ENCODE data around the gene FNDC3B.
A peak's percentile ranks its signal among the peaks of the same experiment; 100 is the strongest.

Gene FNDC3B

DNA sequence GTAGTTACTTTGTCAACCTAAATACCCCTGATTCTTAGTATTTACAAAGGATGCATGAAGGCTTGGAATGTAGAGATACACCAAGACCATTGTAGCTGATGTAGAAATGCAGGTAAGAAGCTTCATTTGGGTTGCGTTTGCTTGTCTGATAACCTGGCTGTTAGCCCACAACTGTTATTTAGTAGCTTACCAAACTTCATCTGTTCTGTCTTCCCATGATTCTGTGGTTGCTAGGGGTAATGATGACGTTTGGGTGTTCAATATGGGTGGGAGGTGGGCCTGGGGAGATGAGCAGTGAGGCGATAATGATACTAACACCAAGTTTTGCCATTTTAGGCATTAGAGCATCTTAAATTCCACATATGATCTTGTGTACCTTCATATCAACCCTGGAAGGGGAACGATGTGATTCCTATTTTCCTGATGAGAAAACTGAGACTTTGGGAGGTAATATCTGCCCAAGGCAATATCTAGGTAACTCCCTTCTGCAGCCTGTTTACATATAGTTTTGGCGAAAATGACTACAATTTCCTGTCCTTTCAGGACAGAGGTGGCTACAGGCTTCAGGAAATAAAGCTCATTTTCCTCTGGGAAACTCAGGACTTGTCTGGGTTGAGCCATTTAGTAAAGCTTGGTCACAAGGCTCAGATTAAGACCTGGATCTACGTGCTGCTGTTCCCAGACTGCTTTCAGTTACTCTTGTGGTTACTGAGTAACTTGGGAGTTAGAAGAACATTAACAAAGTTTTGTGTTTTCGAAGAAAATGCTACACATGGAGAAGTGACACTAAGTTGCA lies 26.8 kb downstream of the FNDC3B start:
- H3K4ac ChIP-seq (ENCODE audit: low read length): no peak overlapping the region
- H3K27me3 ChIP-seq (ENCODE audit: control insufficient read depth in 3 of 3, insufficient read depth in 3 of 3, low read depth in 1 of 3, low read length in 3 of 3): no peaks in the 10 kb centered on the region
- no peak overlapping the region for H2BK15ac ChIP-seq (ENCODE audit: low read length)
- H2BK120ac ChIP-seq (ENCODE audit: low read depth, low read length): no peak overlapping the region
- no peak for DNase-seq (ENCODE audit: low spot score)
- H4K8ac ChIP-seq (ENCODE audit: low read depth, low read length): no peak overlapping the region
- H3K18ac ChIP-seq (ENCODE audit: low read length): no peak overlapping the region
- no peak overlapping the region for H3K14ac ChIP-seq (ENCODE audit: low read length)
- H3K4me3 ChIP-seq (ENCODE audit: low read length in 2 of 2): no peak overlapping the region
- H3K4me1 ChIP-seq (ENCODE audit: control insufficient read depth in 2 of 2, insufficient read depth in 1 of 2, low read depth in 1 of 2, low read length in 2 of 2): peaks cover 9 to 20% of the 10 kb centered on the region in 2 donors
- no peak overlapping the region for H3K27ac ChIP-seq (replicated peaks; ENCODE audit: low read length)
- no peak overlapping the region for H3K23ac ChIP-seq (ENCODE audit: low read depth, low read length, poor library complexity)
- H3K79me1 ChIP-seq (ENCODE audit: low read depth, low read length): no peaks in the 10 kb centered on the region
- H2BK5ac ChIP-seq (ENCODE audit: low read length): no peak overlapping the region
- H2AFZ ChIP-seq (ENCODE audit: low read length): no peak overlapping the region
- peaks cover 0 to 49% of the 10 kb centered on the region in 2 donors for H3K36me3 ChIP-seq (replicated peaks in 1 of 2; ENCODE audit: control insufficient read depth in 2 of 2, insufficient read depth in 2 of 2, low read length in 2 of 2)
- H2AK5ac ChIP-seq (ENCODE audit: low read depth, low read length): no peak overlapping the region
- no peak overlapping the region for H4K91ac ChIP-seq (ENCODE audit: low read depth, low read length, poor library complexity)
- H3K9me3 ChIP-seq (replicated peaks in 1 of 2; ENCODE audit: control insufficient read depth in 2 of 2, insufficient read depth in 1 of 2, low read depth in 1 of 2, low read length in 2 of 2): peaks cover 2 to 12% of the 10 kb centered on the region in 2 donors
- no peak overlapping the region for H2BK12ac ChIP-seq (ENCODE audit: low read length)
- no peak overlapping the region for H3K9ac ChIP-seq (ENCODE audit: low read depth, low read length, poor library complexity)
- WGBS, 2 donors (ENCODE audit: extremely low coverage in 2 of 2, insufficient read length in 2 of 2, insufficient replicate concordance in 1 of 2): no CpG with 5 or more reads among the region's 7 CpGs
- H3K4me2 ChIP-seq (ENCODE audit: insufficient read depth, low read length, poor library complexity, severe bottlenecking): no peak overlapping the region

DNA sequence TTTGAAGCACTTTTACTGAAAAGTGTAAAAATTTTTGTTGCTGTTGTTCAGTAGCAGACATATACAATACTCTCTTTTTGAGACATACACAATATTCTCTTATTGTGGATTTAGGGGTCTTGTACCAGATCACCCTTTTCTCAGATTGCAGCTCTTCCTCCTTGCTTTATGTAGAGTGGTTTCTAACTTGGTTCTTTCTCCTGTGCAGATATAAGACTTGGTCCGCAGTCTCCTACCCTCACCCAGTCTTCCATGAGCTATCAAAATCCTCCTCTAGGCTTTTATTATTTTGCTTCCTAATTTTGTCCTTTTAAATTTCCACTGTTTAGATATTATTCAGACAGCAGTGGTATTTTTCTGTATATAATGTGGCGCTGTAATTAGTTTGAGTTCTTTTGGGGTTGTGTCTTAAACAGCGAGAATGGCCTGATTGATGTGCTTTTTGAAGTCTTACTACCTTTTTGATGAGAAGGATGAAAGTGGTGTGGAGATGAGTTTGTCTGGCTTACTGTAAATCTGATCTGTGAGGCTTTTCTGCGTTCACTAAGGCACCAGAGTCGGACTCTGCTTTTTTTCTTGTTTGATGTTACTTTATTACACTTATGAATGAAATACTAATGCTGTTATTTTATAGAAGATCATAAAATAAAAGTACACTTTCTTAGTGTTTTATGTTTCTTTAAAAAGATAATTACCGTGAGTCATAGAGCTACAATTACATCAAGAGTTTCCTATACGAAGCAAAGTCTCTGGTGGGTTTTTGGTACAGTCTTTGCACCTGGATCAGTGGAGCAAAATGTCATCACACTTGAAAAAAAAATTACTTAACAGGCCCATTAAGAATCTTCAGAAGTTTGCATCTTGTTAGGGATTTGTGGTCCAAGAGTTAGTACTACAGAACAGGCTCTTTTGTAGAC lies 27.8 kb downstream of the FNDC3B start:
- no peaks in the 10 kb centered on the region for H3K79me1 ChIP-seq (ENCODE audit: low read depth, low read length)
- no peak overlapping the region for H2BK120ac ChIP-seq (ENCODE audit: low read depth, low read length)
- peaks cover 9 to 20% of the 10 kb centered on the region in 2 donors for H3K4me1 ChIP-seq (ENCODE audit: control insufficient read depth in 2 of 2, insufficient read depth in 1 of 2, low read depth in 1 of 2, low read length in 2 of 2)
- no peak overlapping the region for H2BK15ac ChIP-seq (ENCODE audit: low read length)
- H3K36me3 ChIP-seq (replicated peaks in 1 of 2; ENCODE audit: control insufficient read depth in 2 of 2, insufficient read depth in 2 of 2, low read length in 2 of 2): peaks cover 0 to 47% of the 10 kb centered on the region in 2 donors
- H3K27me3 ChIP-seq (ENCODE audit: control insufficient read depth in 3 of 3, insufficient read depth in 3 of 3, low read depth in 1 of 3, low read length in 3 of 3): no peaks in the 10 kb centered on the region
- no peak overlapping the region for H3K14ac ChIP-seq (ENCODE audit: low read length)
- H3K9ac ChIP-seq (ENCODE audit: low read depth, low read length, poor library complexity): no peak overlapping the region
- no CpG with 5 or more reads among the region's 7 CpGs for WGBS, 2 donors (ENCODE audit: extremely low coverage in 2 of 2, insufficient read length in 2 of 2, insufficient replicate concordance in 1 of 2)
- H3K23ac ChIP-seq (ENCODE audit: low read depth, low read length, poor library complexity): no peak overlapping the region
- peaks cover 2 to 12% of the 10 kb centered on the region in 2 donors for H3K9me3 ChIP-seq (replicated peaks in 1 of 2; ENCODE audit: control insufficient read depth in 2 of 2, insufficient read depth in 1 of 2, low read depth in 1 of 2, low read length in 2 of 2)
- no peak overlapping the region for H3K4ac ChIP-seq (ENCODE audit: low read length)
- H4K8ac ChIP-seq (ENCODE audit: low read depth, low read length): no peak overlapping the region
- no peak overlapping the region for H2BK12ac ChIP-seq (ENCODE audit: low read length)
- H3K4me2 ChIP-seq (ENCODE audit: insufficient read depth, low read length, poor library complexity, severe bottlenecking): no peak overlapping the region
- H3K4me3 ChIP-seq (ENCODE audit: low read length in 2 of 2): no peak overlapping the region
- no peak overlapping the region for H3K27ac ChIP-seq (replicated peaks; ENCODE audit: low read length)
- no peak overlapping the region for H2BK5ac ChIP-seq (ENCODE audit: low read length)
- H3K18ac ChIP-seq (ENCODE audit: low read length): no peak overlapping the region
- H4K91ac ChIP-seq (ENCODE audit: low read depth, low read length, poor library complexity): no peak overlapping the region
- no peak overlapping the region for H2AFZ ChIP-seq (ENCODE audit: low read length)
- DNase-seq (ENCODE audit: low spot score): no peak
- no peak overlapping the region for H2AK5ac ChIP-seq (ENCODE audit: low read depth, low read length)

DNA sequence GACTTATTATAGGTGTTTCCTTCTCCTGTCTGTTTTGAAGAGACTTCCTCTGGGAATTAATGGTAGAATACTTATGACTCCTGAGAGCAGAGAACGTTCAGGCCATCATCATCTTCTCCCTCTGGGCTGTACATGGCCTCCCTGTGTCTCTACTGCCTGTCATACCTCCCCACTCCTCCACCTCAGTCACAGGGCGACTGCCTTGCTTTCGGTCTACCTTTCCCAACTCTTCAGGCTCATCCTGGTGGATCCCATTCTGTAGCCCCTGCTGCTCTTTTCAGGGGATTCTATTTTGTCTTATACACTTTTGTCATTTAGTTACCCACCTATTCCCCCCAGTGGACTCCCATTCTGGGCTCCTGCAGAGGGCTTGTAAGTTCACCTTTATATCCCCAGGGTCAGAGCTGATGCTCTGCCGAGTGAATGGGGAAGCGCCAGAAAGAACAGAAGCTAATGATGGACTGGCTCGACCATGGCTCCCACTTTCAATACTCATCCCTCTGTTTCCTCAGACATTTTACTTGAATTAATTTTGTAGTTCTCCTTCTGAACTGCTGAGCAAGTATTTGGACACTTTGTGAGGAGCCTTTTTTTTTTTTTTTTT lies 28.6 kb downstream of the FNDC3B start:
- Histone ChIP-seq H2BK12ac (ENCODE audit: low read length) (no peak overlapping the region), H3K4me1 (ENCODE audit: control insufficient read depth in 2 of 2, insufficient read depth in 1 of 2, low read depth in 1 of 2, low read length in 2 of 2) (peaks cover 9 to 20% of the 10 kb centered on the region in 2 donors), H3K9ac (ENCODE audit: low read depth, low read length, poor library complexity) (no peak overlapping the region), H2BK5ac (ENCODE audit: low read length) (no peak overlapping the region), H3K23ac (ENCODE audit: low read depth, low read length, poor library complexity) (no peak overlapping the region), H2AK5ac (ENCODE audit: low read depth, low read length) (no peak overlapping the region), H3K79me1 (ENCODE audit: low read depth, low read length) (no peaks in the 10 kb centered on the region), H3K27ac (replicated peaks; ENCODE audit: low read length) (no peak overlapping the region), H3K36me3 (replicated peaks in 1 of 2; ENCODE audit: control insufficient read depth in 2 of 2, insufficient read depth in 2 of 2, low read length in 2 of 2) (peaks cover 0 to 51% of the 10 kb centered on the region in 2 donors), H3K18ac (ENCODE audit: low read length) (peak overlapping the region; percentile 58), H2BK120ac (ENCODE audit: low read depth, low read length) (no peak overlapping the region), H3K4me3 (ENCODE audit: low read length in 2 of 2) (no peak overlapping the region), H3K4me2 (ENCODE audit: insufficient read depth, low read length, poor library complexity, severe bottlenecking) (no peak overlapping the region), H2AFZ (ENCODE audit: low read length) (no peak overlapping the region), H3K14ac (ENCODE audit: low read length) (no peak overlapping the region), H4K91ac (ENCODE audit: low read depth, low read length, poor library complexity) (no peak overlapping the region), H3K27me3 (ENCODE audit: control insufficient read depth in 3 of 3, insufficient read depth in 3 of 3, low read depth in 1 of 3, low read length in 3 of 3) (no peaks in the 10 kb centered on the region), H3K4ac (ENCODE audit: low read length) (no peak overlapping the region), H3K9me3 (replicated peaks in 1 of 2; ENCODE audit: control insufficient read depth in 2 of 2, insufficient read depth in 1 of 2, low read depth in 1 of 2, low read length in 2 of 2) (peaks cover 2 to 12% of the 10 kb centered on the region in 2 donors), H4K8ac (ENCODE audit: low read depth, low read length) (no peak overlapping the region), H2BK15ac (ENCODE audit: low read length) (no peak overlapping the region)
- no CpG with 5 or more reads among the region's 6 CpGs for WGBS, 2 donors (ENCODE audit: extremely low coverage in 2 of 2, insufficient read length in 2 of 2, insufficient replicate concordance in 1 of 2)
- DNase-seq (ENCODE audit: low spot score): no peak
